Fibroblast of mammary gland (primary cell): Measurements from ENCODE around the gene C6orf47.
A peak's percentile ranks its signal among the peaks of the same experiment; 100 is the strongest.

Source experiments
- DNase-seq: peaks from one replicate; pipeline ENCODE4 v3.0.0-alpha.2; 2010; ENCODE audit warnings: low read depth
- H3K4me3 ChIP-seq: 2 replicates; pipeline ENCODE4 v1.5.1; 2011; ENCODE audit warnings: low read depth, mild to moderate bottlenecking, low read length, moderate library complexity; ENCODE audit not compliant: control insufficient read depth
- CTCF ChIP-seq: conservative IDR thresholded peaks from 2 replicates; pipeline ENCODE4 v1.5.1; 2011; ENCODE audit warnings: low read depth, low read length, inconsistent platforms; ENCODE audit not compliant: control insufficient read depth, insufficient read depth

C6orf47 gene

GRCh38 chr6:31610968-31611367 is 49.6 kb downstream of the C6orf47 start:
- no peak overlapping the region for H3K4me3 ChIP-seq
- TF ChIP-seq CTCF = no peak
- DNase-seq = peak; percentile 38

GRCh38 chr6:31609519-31610406 is 50.8 kb downstream of the C6orf47 start:
- no peak for TF ChIP-seq CTCF
- no peak for DNase-seq
- H3K4me3 ChIP-seq = no peak overlapping the region
